C4-2B (cell line): ENCODE results near the gene GRK3.

Experiments used
- ZFX ChIP-seq: fragments of 450-650 bp; IDR thresholded peaks from 2 replicates; pipeline ENCODE4 v1.6.1; 2017
- TF ChIP-seq, protein P1 (sequence below): fragments of 450-650 bp; conservative IDR thresholded peaks from 2 replicates; pipeline ENCODE4 v1.5.1; 2017; ENCODE audit warnings: mild to moderate bottlenecking

DNA sequence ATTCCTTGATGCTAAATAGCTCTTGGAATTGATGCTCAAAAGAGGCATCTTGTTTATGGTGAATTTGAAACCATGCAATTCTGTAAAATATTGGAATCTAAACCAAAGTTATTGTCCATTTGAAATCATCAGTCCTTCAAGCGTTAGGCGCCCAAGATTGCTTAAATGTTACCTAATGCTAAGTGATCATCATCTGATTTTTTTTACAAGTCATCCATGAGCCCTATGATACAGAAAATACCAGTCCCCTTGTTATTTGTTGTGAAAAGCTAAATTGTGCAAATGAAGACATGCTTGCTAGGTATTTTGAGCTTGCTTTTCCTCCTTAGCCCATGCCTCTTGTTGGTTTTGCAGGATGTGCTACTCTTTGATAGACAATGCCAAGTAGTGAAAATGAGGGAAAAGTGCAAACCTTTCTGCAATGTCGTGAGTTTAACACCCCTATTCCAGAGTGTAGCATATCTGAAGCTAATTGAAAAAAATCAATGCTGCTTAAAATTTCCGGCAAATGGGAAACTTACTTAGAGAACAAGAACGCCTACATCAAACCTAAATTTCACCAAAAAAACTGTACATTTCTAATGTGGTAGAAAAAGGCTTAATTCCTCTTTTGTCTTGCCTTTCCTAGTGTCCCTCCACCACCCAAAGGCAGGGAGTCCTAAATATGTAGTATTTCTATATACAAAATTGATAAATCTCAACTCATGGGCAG lies 1.9 kb downstream of the GRK3 start:
- TF ChIP-seq, protein P1, sequence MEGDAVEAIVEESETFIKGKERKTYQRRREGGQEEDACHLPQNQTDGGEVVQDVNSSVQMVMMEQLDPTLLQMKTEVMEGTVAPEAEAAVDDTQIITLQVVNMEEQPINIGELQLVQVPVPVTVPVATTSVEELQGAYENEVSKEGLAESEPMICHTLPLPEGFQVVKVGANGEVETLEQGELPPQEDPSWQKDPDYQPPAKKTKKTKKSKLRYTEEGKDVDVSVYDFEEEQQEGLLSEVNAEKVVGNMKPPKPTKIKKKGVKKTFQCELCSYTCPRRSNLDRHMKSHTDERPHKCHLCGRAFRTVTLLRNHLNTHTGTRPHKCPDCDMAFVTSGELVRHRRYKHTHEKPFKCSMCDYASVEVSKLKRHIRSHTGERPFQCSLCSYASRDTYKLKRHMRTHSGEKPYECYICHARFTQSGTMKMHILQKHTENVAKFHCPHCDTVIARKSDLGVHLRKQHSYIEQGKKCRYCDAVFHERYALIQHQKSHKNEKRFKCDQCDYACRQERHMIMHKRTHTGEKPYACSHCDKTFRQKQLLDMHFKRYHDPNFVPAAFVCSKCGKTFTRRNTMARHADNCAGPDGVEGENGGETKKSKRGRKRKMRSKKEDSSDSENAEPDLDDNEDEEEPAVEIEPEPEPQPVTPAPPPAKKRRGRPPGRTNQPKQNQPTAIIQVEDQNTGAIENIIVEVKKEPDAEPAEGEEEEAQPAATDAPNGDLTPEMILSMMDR: no peak
- TF ChIP-seq ZFX: no peak
